Progenitor cell of endocrine pancreas (in vitro differentiated cells): ENCODE results near the gene SELENOW. TPM values are rescaled to one million over a fixed set of nuclear protein-coding genes. Genes with fewer than 3 reads are reported as not detected.
"Not testable (repeated sequence)": the region's sequence is repeated elsewhere in the genome, so short reads cannot be mapped to it uniquely, and the experiment has no call there.

Experiments used
- DNase-seq: peaks from one replicate; pipeline ENCODE4 v3.0.0; 2021; ENCODE audit warnings: low spot score; ENCODE audit not compliant: unreplicated experiment
- H3K27ac Mint-ChIP-seq: 2 replicates; pipeline ENCODE4 v1.8.0; 2021; ENCODE audit warnings: mild to moderate bottlenecking, moderate library complexity, mixed read lengths
- H3K27me3 Mint-ChIP-seq: 2 replicates; pipeline ENCODE4 v1.8.0; 2021; ENCODE audit warnings: mixed read lengths
- H3K36me3 Mint-ChIP-seq: 2 replicates; pipeline ENCODE4 v1.8.0; 2022; ENCODE audit warnings: mixed read lengths; ENCODE audit not compliant: insufficient read depth
- H3K4me1 Mint-ChIP-seq: 2 replicates; pipeline ENCODE4 v1.8.0; 2021; ENCODE audit warnings: low read depth, mixed read lengths
- H3K4me3 Mint-ChIP-seq: 2 replicates; pipeline ENCODE4 v1.8.0; 2021; ENCODE audit warnings: low read depth, mild to moderate bottlenecking, moderate library complexity, mixed read lengths
- H3K9me3 Mint-ChIP-seq: 2 replicates; pipeline ENCODE4 v1.8.0; 2021; ENCODE audit warnings: low read depth, mixed read lengths
- total RNA-seq: library from RNA; stranded (reverse); gene quantifications from 2 replicates; pipeline ENCODE4 v1.2.1, GENCODE V29; 2021
- TF ChIP-seq, protein P1 (sequence below): fragments of 200-600 bp; sonication (generic); IDR thresholded peaks from one replicate; pipeline ENCODE4 v1.5.0; 2021; ENCODE audit warnings: antibody characterized with exemption, mild to moderate bottlenecking; ENCODE audit not compliant: unreplicated experiment

The SELENOW gene
- total RNA-seq, 1 donor from 2014 or later = 392 TPM

- DNase-seq = no peak
Observed at GRCh38 chr19:47769534-47769933, 9.0 kb upstream of the SELENOW start.

GRCh38 chr19:47771291-47771690, 7.2 kb upstream of the SELENOW start:
- not testable (repeated sequence) for DNase-seq, H3K9me3 Mint-ChIP-seq, H3K4me3 Mint-ChIP-seq, H3K36me3 Mint-ChIP-seq, H3K27me3 Mint-ChIP-seq
- Mint-ChIP-seq H3K27ac (peak overlapping the region; percentile 95), H3K4me1 (peaks cover 32% of the 10 kb centered on the region)

More at GRCh38 chr19:47769534-47769933, 9.0 kb upstream of the SELENOW start:
- no peak overlapping the region for H3K4me3 Mint-ChIP-seq
- H3K4me1 Mint-ChIP-seq = peaks cover 32% of the 10 kb centered on the region
- H3K27ac Mint-ChIP-seq = peak overlapping the region; percentile 84
- H3K36me3 Mint-ChIP-seq = no peaks in the 10 kb centered on the region
- TF ChIP-seq, protein P1, sequence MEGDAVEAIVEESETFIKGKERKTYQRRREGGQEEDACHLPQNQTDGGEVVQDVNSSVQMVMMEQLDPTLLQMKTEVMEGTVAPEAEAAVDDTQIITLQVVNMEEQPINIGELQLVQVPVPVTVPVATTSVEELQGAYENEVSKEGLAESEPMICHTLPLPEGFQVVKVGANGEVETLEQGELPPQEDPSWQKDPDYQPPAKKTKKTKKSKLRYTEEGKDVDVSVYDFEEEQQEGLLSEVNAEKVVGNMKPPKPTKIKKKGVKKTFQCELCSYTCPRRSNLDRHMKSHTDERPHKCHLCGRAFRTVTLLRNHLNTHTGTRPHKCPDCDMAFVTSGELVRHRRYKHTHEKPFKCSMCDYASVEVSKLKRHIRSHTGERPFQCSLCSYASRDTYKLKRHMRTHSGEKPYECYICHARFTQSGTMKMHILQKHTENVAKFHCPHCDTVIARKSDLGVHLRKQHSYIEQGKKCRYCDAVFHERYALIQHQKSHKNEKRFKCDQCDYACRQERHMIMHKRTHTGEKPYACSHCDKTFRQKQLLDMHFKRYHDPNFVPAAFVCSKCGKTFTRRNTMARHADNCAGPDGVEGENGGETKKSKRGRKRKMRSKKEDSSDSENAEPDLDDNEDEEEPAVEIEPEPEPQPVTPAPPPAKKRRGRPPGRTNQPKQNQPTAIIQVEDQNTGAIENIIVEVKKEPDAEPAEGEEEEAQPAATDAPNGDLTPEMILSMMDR = no peak
- peaks cover 2% of the 10 kb centered on the region for H3K9me3 Mint-ChIP-seq
- no peaks in the 10 kb centered on the region for H3K27me3 Mint-ChIP-seq

GRCh38 chr19:47776568-47776967, 1.9 kb upstream of the SELENOW start:
- H3K9me3 Mint-ChIP-seq = no peaks in the 10 kb centered on the region
- no peak for DNase-seq
- H3K4me1 Mint-ChIP-seq = peaks cover 38% of the 10 kb centered on the region
- TF ChIP-seq, protein P1 = no peak
- H3K27me3 Mint-ChIP-seq = no peaks in the 10 kb centered on the region
- peak overlapping the region; percentile 9 for H3K4me3 Mint-ChIP-seq
- peak overlapping the region; percentile 65 for H3K27ac Mint-ChIP-seq
- H3K36me3 Mint-ChIP-seq = peaks cover 9% of the 10 kb centered on the region

GRCh38 chr19:47777245-47778048, 1.1 kb upstream of the SELENOW start:
- H3K27me3 Mint-ChIP-seq, H3K9me3 Mint-ChIP-seq, DNase-seq: not testable (repeated sequence)
- Mint-ChIP-seq H3K36me3 (peaks cover 15% of the 10 kb centered on the region), H3K4me1 (peaks cover 44% of the 10 kb centered on the region), H3K27ac (peak overlapping the region; percentile 99), H3K4me3 (peak overlapping the region; percentile 96)

DNA sequence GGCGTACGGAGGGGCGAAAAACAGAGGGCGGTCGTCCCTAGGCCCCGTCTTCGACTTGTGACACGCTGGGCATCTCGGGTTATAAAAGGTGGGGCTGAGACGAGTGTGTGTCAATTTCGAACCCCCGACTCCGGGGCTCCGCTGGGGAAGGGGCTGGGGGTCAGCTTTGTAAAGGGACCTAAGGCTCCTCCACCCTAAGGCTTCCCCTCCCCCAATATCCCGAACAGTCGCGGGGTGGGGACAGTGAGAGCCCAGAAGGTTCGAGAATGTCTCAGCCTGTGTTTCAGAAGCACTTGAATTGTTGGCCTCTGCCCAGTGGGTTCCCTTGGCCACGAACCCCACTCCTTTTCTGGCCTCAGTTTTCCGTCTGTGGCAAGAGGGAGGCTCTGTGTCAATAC, 450 bp downstream of the SELENOW start:
- TF ChIP-seq, protein P1 = no peak
- DNase-seq = no peak
- peak overlapping the region; percentile 96 for H3K4me3 Mint-ChIP-seq
- peaks cover 38% of the 10 kb centered on the region for H3K4me1 Mint-ChIP-seq
- H3K27me3 Mint-ChIP-seq = no peaks in the 10 kb centered on the region
- H3K36me3 Mint-ChIP-seq = peaks cover 19% of the 10 kb centered on the region
- no peaks in the 10 kb centered on the region for H3K9me3 Mint-ChIP-seq
- peak overlapping the region; percentile 76 for H3K27ac Mint-ChIP-seq

DNA sequence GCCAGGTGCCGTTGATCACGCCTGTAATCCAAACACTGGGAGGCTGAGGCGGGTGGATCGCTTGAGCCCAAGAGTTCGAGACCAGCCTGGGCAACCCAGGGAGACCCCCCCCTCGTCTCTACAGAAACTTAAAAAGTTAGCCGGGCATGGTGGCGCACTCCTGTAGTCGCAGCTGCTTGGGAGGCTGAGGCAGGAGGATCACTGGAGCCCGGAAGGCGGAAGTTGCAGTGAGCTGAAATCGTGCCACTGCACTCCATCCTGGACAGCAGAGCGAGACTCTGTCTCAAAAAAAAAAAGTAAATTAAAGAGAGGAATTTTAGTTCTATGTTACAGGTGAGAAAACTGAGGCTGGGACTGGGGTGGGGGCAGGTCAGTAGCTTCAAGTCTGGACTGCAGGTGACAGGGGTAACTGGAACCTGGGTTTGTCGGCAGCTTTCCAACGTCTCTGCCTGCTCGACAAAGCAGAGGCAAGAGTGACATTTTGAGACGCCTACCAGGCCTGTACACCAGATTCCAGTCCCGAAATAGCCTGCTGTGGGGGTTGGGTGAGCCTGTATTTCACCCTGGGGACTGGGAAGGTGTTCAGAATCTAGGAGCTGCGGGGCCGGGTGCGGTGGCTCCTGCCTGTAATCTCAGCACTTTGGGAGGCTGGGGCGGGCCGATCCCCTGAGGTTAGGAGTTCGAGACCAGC, 1.2 kb downstream of the SELENOW start:
- Mint-ChIP-seq H3K27ac (peak overlapping the region; percentile 64), H3K4me1 (peaks cover 34% of the 10 kb centered on the region), H3K4me3 (peak overlapping the region; percentile 96), H3K36me3 (peaks cover 24% of the 10 kb centered on the region), H3K9me3 (no peaks in the 10 kb centered on the region), H3K27me3 (no peaks in the 10 kb centered on the region)
- TF ChIP-seq, protein P1 = no peak
- no peak for DNase-seq
